NB4 (cell line): ENCODE measurements around the gene UCK2.

Experiments used
- MYC ChIP-seq: IDR thresholded peaks from 2 replicates; pipeline ENCODE4 v1.6.1; 2011; ENCODE audit warnings: low read depth, low read length
- POLR2A ChIP-seq: IDR thresholded peaks from 2 replicates; pipeline ENCODE4 v1.6.1; 2011; ENCODE audit warnings: mild to moderate bottlenecking; ENCODE audit not compliant: insufficient read length; ENCODE audit errors: extremely low read depth
- TF ChIP-seq, protein P1 (sequence below): IDR thresholded peaks from one replicate; pipeline ENCODE4 v1.5.1; 2012; ENCODE audit warnings: low read depth, low read length
- TF ChIP-seq, protein P2 (sequence below): IDR thresholded peaks from 2 replicates; pipeline ENCODE4 v1.6.1; 2011; ENCODE audit warnings: low read depth, low read length

DNA sequence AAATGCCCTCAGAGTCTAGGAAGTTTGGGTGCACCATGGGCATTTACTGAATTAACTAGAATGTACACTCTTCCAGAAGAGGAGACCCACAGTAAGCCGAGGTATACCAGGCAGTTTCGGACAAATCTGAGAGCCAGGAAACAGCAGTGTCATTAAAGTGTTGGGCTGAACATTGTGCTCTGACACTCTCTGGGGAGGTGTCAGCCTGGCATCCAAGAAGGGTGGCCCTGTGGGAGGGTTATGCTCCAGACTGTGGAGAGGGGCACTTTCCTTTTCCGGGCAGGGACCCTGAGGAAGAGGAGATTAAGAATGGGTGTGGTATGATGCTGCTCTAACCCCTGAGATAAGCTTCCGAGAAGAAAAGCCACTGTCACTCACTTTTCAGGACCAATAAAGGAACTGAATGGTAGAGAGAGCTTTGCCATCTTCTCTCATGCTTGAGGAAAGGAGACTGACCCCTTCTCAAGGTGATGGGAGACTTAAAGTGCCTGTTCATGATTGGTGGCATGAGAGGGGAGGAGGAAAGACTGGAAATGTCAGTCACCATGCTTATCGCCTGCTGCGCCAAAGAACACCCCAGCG lies 98.2 kb downstream of the UCK2 start:
- TF ChIP-seq, protein P1, sequence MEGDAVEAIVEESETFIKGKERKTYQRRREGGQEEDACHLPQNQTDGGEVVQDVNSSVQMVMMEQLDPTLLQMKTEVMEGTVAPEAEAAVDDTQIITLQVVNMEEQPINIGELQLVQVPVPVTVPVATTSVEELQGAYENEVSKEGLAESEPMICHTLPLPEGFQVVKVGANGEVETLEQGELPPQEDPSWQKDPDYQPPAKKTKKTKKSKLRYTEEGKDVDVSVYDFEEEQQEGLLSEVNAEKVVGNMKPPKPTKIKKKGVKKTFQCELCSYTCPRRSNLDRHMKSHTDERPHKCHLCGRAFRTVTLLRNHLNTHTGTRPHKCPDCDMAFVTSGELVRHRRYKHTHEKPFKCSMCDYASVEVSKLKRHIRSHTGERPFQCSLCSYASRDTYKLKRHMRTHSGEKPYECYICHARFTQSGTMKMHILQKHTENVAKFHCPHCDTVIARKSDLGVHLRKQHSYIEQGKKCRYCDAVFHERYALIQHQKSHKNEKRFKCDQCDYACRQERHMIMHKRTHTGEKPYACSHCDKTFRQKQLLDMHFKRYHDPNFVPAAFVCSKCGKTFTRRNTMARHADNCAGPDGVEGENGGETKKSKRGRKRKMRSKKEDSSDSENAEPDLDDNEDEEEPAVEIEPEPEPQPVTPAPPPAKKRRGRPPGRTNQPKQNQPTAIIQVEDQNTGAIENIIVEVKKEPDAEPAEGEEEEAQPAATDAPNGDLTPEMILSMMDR: no peak
- no peak for TF ChIP-seq MYC
- TF ChIP-seq POLR2A: no peak
- TF ChIP-seq, protein P2, sequence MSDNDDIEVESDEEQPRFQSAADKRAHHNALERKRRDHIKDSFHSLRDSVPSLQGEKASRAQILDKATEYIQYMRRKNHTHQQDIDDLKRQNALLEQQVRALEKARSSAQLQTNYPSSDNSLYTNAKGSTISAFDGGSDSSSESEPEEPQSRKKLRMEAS: no peak
